Thyroid gland (tissue), 4 donors: Measurements from ENCODE around the gene BLCAP. TPM values are rescaled to one million over a fixed set of nuclear protein-coding genes. Genes with fewer than 3 reads are reported as not detected.

Experiments
- DNase-seq, 2 donors: peaks; one replicate each; pipeline ENCODE4 v3.0.0-alpha.2; 2019
- H3K27ac ChIP-seq, 3 donors: fragments of 200-600 bp; sonication (generic); 1 replicate in 2 of 3; 2 replicates in 1 of 3; pipeline ENCODE4 v1.5.1; 2016 to 2019; ENCODE audit warnings: mild to moderate bottlenecking in 1 of 3, moderate library complexity in 1 of 3
- H3K27me3 ChIP-seq: fragments of 200-600 bp; sonication (generic); one replicate; pipeline ENCODE4 v1.5.1; 2019
- H3K36me3 ChIP-seq, 2 donors: fragments of 200-600 bp; sonication (generic); one replicate each; pipeline ENCODE4 v1.5.1; 2016 to 2019
- H3K4me1 ChIP-seq, 2 donors: fragments of 200-600 bp; sonication (generic); one replicate each; pipeline ENCODE4 v1.5.1; 2017 to 2019
- H3K4me3 ChIP-seq, 3 donors: fragments of 200-600 bp; sonication (generic); replicated peaks in 1 of 3; 1 replicate in 2 of 3; 2 replicates in 1 of 3; pipeline ENCODE4 v1.5.1; 2016; ENCODE audit warnings: mild to moderate bottlenecking in 1 of 3
- H3K9me3 ChIP-seq: fragments of 200-600 bp; sonication (generic); one replicate; pipeline ENCODE4 v1.5.1; 2017
- POLR2A ChIP-seq, 2 donors: fragments of 450-650 bp; IDR thresholded peaks; one replicate each; pipeline ENCODE4 v1.6.1; 2017; ENCODE audit warnings: antibody characterized with exemption in 2 of 2, mild to moderate bottlenecking in 2 of 2, moderate library complexity in 1 of 2
- WGBS, 2 donors: methylation state at CpG; one replicate each; pipeline ENCODE4 v1.1.5; 2017; 5-methylcytosine and 5-hydroxymethylcytosine counted together
- intact Hi-C: fragments of 100-400 bp; cut with DNase I; formaldehyde crosslinking; loops from one replicate; pipeline ENCODE4 v1.15.1; 2023
- total RNA-seq, 4 donors: library from RNA; depleted of rRNA; stranded (reverse); fragments of >200 nt; gene quantifications; one replicate each; pipeline ENCODE4 v1.2.3, GENCODE V29; 2016
- TF ChIP-seq, protein P1 (sequence below), 6 experiments: fragments of 200-600 bp in 3 of 6; fragments of 450-650 bp in 3 of 6; sonication (generic) in 3 of 6; IDR thresholded peaks; one replicate each; pipeline ENCODE4 v1.5.1; 2016 to 2019; ENCODE audit warnings: antibody characterized with exemption in 6 of 6, mild to moderate bottlenecking in 2 of 6, inconsistent platforms in 1 of 6, moderate library complexity in 1 of 6

Gene BLCAP
- total RNA-seq, 4 donors from 2014 or later = 56.6 to 80.3 (median 64.5) TPM

DNA sequence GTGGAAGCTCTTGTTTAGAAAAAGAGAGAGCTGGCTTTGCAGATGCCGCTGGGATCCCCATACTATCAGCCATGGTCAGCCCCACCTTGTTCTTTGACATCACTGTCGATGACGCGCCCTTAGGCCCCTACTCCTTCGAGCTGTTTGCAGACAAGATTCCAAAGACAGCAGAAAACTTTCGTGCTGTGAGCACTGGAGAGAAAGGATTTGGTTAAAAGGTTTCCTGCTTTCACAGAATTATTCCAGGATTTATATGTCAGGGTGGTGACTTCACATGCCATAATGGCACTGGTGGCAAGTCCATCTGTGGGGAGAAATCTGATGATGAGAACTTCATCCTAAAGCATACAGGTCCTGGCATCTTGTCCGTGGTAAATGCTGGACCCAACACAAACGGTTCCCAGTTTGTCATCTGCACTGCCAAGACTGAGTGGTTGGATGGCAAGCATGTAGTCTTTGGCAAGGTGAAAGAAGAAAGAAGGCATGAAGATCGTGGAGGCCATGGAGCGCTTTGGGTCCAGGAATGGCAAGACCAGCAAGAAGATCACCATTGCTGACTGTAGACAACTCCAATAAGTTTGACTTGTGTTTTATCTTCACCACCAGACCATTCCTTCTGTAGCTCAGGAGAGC, 2.4 kb upstream of the BLCAP start:
- WGBS, 2 donors = 83 to 87% methylated on average over 10 of the region's 10 CpGs

GRCh38 chr20:37529214-37529967, 1.7 kb upstream of the BLCAP start:
- intact Hi-C loops = no loop called here
- Histone ChIP-seq H3K4me3 (no peak overlapping the region), H3K27me3 (no peaks in the 10 kb centered on the region), H3K27ac (no peak overlapping the region), H3K36me3 (no peaks in the 10 kb centered on the region), H3K9me3 (no peaks in the 10 kb centered on the region), H3K4me1 (peaks cover 22 to 27% of the 10 kb centered on the region in 2 donors)
- TF ChIP-seq, protein P1, sequence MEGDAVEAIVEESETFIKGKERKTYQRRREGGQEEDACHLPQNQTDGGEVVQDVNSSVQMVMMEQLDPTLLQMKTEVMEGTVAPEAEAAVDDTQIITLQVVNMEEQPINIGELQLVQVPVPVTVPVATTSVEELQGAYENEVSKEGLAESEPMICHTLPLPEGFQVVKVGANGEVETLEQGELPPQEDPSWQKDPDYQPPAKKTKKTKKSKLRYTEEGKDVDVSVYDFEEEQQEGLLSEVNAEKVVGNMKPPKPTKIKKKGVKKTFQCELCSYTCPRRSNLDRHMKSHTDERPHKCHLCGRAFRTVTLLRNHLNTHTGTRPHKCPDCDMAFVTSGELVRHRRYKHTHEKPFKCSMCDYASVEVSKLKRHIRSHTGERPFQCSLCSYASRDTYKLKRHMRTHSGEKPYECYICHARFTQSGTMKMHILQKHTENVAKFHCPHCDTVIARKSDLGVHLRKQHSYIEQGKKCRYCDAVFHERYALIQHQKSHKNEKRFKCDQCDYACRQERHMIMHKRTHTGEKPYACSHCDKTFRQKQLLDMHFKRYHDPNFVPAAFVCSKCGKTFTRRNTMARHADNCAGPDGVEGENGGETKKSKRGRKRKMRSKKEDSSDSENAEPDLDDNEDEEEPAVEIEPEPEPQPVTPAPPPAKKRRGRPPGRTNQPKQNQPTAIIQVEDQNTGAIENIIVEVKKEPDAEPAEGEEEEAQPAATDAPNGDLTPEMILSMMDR (IDR thresholded peaks at IDR 0.05) = no peak
- no peak for TF ChIP-seq POLR2A (IDR thresholded peaks at IDR 0.05)
- WGBS, 2 donors = 73 to 77% methylated on average over 8 of the region's 8 CpGs
- DNase-seq = no peak

More for the DNA sequence above, 2.4 kb upstream of the BLCAP start:
- no peak overlapping the region for H3K4me3 ChIP-seq
- H3K4me1 ChIP-seq = peaks cover 16 to 20% of the 10 kb centered on the region in 2 donors
- no peaks in the 10 kb centered on the region for H3K27me3 ChIP-seq
- H3K27ac ChIP-seq = no peak overlapping the region
- no peaks in the 10 kb centered on the region for H3K36me3 ChIP-seq
- H3K9me3 ChIP-seq = no peaks in the 10 kb centered on the region
- TF ChIP-seq, protein P1 (IDR thresholded peaks at IDR 0.05) = no peak
- TF ChIP-seq POLR2A (IDR thresholded peaks at IDR 0.05) = no peak
- DNase-seq = no peak
- intact Hi-C loops = loop anchor here (5.0 to 10.0 kb wide), 2 partner anchors 258 to 335 kb away; no protein-coding TSS in a partner anchor

DNA sequence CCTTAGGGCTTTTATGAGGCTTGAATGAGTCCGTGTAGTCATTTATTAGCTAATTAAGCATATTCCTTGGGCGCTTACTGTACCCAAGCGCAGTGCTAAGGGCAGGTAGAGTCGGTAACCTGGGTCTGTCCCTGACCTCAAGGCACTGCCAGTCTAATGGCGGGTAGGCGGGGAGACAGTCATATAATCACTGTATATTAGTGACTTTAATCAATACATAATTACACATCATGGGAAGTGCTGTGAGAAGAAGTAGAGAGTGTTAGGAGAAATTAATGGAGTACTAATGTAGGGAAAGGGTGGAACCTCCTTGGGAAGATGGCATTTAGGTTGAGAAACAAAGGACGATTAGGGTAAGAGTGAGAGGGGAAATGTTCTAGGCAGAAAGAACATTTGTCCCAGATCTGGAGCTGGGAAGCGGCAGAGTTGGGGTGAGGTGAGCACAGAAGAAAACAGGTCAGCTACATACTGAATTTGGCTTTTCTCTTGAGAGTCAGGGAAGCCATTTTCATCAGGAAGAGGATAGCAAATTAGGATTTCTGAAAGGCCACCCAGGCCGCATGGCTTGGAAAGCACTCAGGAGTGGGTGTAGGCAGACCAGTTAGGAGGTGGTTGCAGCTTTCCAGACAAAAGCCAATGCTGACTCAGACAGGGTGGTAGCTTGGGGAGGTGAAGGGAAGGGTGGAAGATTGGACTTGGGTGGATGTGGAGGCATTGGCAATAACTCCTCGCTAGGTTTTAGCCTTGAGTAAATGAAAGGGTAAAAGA, 954 bp upstream of the BLCAP start:
- H3K9me3 ChIP-seq = no peaks in the 10 kb centered on the region
- H3K4me3 ChIP-seq = peak overlapping the region; percentile 86 to 91 (median 90)
- intact Hi-C loops = no loop called here
- H3K27ac ChIP-seq = peak overlapping the region in 2 of 3 donors; percentile 96
- H3K36me3 ChIP-seq = no peaks in the 10 kb centered on the region
- 47 to 50% methylated on average over 10 of the region's 10 CpGs for WGBS, 2 donors
- peaks cover 22 to 33% of the 10 kb centered on the region in 2 donors for H3K4me1 ChIP-seq
- DNase-seq = no peak
- no peaks in the 10 kb centered on the region for H3K27me3 ChIP-seq
- no peak for TF ChIP-seq POLR2A (IDR thresholded peaks at IDR 0.05)
- TF ChIP-seq, protein P1 (IDR thresholded peaks at IDR 0.05) = no peak

- peaks cover 22 to 33% of the 10 kb centered on the region in 2 donors for H3K4me1 ChIP-seq
- WGBS, 2 donors = 1 to 2% methylated on average over 19 to 28 of the region's 28 CpGs
- intact Hi-C loops = no loop called here
Observed at GRCh38 chr20:37526839-37527637, 638 bp downstream of the BLCAP start.

More at GRCh38 chr20:37526839-37527637, 638 bp downstream of the BLCAP start:
- no peak for TF ChIP-seq POLR2A (IDR thresholded peaks at IDR 0.05)
- TF ChIP-seq, protein P1 (IDR thresholded peaks at IDR 0.05) = no peak
- Histone ChIP-seq H3K4me3 (peak overlapping the region; percentile 86 to 91 (median 90)), H3K27me3 (no peaks in the 10 kb centered on the region), H3K27ac (peak overlapping the region; percentile 91 to 96 (median 96)), H3K36me3 (no peaks in the 10 kb centered on the region), H3K9me3 (no peaks in the 10 kb centered on the region)
- DNase-seq = peak; percentile 32 to 45
